Skeletal muscle tissue (tissue), 4 donors: Measurements from ENCODE around the gene SALL1. TPM values are rescaled to one million over a fixed set of nuclear protein-coding genes. Genes with fewer than 3 reads are reported as not detected.

ENCODE experiments used
- H3K27ac ChIP-seq: one replicate; pipeline ENCODE4 v1.7.0; 2013; ENCODE audit warnings: mild to moderate bottlenecking, low read depth, low read length, inconsistent platforms
- H3K27me3 ChIP-seq, 3 donors: one replicate each; pipeline ENCODE4 v1.7.0; 2013; ENCODE audit warnings: low read length in 3 of 3; ENCODE audit not compliant: control insufficient read depth in 3 of 3, insufficient read depth in 3 of 3
- H3K36me3 ChIP-seq, 3 donors: one replicate each; pipeline ENCODE4 v1.7.0; 2013; ENCODE audit warnings: low read length in 3 of 3; ENCODE audit not compliant: control insufficient read depth in 3 of 3, insufficient read depth in 3 of 3
- H3K4me1 ChIP-seq, 3 donors: one replicate each; pipeline ENCODE4 v1.7.0; 2013; ENCODE audit warnings: low read length in 3 of 3, mild to moderate bottlenecking in 3 of 3; ENCODE audit not compliant: control insufficient read depth in 3 of 3, insufficient read depth in 3 of 3
- H3K4me3 ChIP-seq, 3 donors: one replicate each; pipeline ENCODE4 v1.7.0; 2013; ENCODE audit warnings: low read length in 3 of 3
- H3K9ac ChIP-seq, 3 donors: one replicate each; pipeline ENCODE4 v1.7.0; 2013; ENCODE audit warnings: low read length in 3 of 3, mild to moderate bottlenecking in 3 of 3, moderate library complexity in 2 of 3, low read depth in 1 of 3
- H3K9me3 ChIP-seq, 3 donors: one replicate each; pipeline ENCODE4 v1.7.0; 2013; ENCODE audit warnings: low read length in 3 of 3; ENCODE audit not compliant: control insufficient read depth in 3 of 3
- total RNA-seq: library from RNA; depleted of rRNA; stranded (reverse); fragments of >200 nt; gene quantifications from one replicate; pipeline ENCODE4 v1.2.3, GENCODE V29; 2014
- donor health status: Osteomylitis.

SALL1 gene
- total RNA-seq, result not detected

DNA sequence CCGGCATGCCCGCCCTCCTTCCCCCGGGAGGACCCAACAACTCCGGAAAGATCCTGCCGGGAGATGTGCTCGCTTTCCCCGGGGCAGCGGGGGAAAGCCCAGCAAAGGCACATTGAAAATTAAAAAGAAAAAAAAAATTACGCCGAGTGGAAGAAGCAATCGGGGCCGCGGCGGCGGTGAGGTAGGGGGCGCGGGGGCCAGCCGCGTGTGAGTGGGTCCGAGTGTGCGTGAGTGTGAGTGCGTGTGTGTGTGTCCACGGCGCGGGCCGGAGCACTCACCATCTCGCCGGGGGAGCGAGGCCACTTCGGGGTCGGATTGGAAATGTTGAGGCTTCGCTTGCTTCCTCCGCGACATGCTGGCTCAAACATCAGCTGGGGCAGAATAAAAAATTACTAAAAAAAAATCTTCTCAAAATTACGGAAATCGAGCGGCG is at the start of gene SALL1:
Gene SALL1 (minus strand): TSS at position 383 of the 433 bp plus-strand sequence. CDS start 29 bp downstream, at position 354.
- H3K4me3 ChIP-seq, result peak within 1 kb of the TSS in 2 of 3 donors; percentile 49
- H3K27me3 ChIP-seq, result peaks cover 52 to 71% (median 59%) of the 10 kb centered on the region in 3 donors
- no peaks in the 10 kb centered on the region for H3K36me3 ChIP-seq
- H3K9me3 ChIP-seq, result no peaks in the 10 kb centered on the region
- H3K4me1 ChIP-seq, result peaks cover 4 to 14% (median 13%) of the 10 kb centered on the region in 3 donors
- peak within 1 kb of the TSS in 1 of 3 donors; percentile 16 for H3K9ac ChIP-seq
- H3K27ac ChIP-seq, result no peak within 1 kb of the TSS

DNA sequence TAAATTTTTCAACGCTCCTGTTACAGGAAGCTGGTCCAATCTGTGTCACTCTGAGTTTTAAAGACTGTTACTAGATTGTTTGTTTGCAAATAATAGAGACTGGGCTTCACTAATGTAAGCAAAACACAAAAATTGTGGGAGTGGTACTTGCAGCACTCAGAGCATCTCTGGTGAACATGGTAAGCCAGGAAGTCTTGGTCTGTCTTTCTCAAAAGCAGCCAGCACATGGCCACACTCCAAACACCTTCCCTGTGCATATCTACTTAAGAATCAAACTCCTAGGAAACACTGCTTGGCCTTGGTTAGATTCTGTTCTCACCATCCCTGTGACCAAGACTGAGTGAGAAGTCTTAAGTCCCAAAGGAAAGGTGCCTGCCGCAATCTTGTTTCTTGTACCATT is 49.7 kb upstream of the SALL1 start:
- Histone ChIP-seq H3K9ac (no peak overlapping the region), H3K4me3 (no peak overlapping the region), H3K27me3 (no peaks in the 10 kb centered on the region), H3K27ac (no peak overlapping the region), H3K4me1 (no peaks in the 10 kb centered on the region), H3K9me3 (peaks cover 2 to 6% (median 3%) of the 10 kb centered on the region in 3 donors), H3K36me3 (no peaks in the 10 kb centered on the region)

DNA sequence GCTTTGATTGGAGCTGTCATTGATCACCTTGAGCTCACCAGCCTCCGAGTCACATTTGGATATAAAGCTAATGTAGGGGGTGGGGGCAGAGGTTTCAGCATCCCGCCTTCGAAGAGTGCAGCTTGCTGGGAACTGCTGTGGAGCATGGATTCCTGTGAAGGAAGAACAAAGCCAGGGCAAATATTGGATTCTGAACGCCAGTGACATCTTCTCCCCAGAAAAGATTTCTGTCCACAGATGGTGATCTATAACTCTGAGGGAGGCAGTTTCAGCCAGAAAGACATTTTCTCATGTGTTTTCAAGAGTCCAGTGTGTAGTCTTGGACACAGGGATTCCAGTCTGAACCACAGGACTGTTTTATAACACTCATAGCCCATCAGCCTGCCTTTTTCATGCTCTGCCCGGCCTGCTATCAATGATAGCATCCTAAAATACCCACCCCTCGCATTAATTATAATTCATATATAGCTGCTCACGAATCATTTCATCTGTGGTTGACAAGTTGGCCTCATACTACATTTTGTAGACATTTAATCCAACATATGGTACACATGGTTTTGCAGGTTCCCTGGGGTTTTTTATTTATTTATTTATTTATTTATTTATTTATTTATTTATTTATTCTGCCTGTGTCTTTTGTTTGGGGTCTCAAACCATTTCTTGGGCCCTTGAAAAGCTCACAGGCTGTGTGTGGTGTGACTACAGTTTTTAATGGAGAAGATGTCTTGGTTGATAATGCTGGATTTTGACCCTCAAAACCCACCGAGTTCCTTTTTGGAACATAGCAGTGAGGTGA is 47.1 kb upstream of the SALL1 start:
- Histone ChIP-seq H3K9ac (no peak overlapping the region), H3K27me3 (no peaks in the 10 kb centered on the region), H3K9me3 (peaks cover 2 to 6% (median 3%) of the 10 kb centered on the region in 3 donors), H3K4me1 (no peaks in the 10 kb centered on the region), H3K27ac (no peak overlapping the region), H3K36me3 (no peaks in the 10 kb centered on the region), H3K4me3 (no peak overlapping the region)

DNA sequence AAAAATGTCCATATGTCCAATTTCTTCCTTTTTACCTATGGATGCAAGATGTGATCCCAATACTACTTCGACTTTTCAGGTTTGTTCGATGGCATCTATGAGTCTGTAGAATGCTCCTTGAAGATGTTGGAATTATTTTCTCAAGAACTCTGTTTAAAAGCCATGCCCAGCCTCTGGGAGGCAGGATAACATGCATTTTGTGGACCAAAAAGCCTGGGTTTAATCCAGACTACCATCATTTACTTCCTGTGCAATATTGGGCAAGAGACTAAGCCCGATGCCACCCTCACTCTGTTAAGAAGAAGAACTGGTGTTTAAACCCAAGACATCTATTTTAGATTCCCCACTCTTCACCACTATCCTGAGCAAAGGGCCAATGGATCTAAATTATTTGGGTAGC is 42.8 kb upstream of the SALL1 start:
- Histone ChIP-seq H3K4me1 (no peaks in the 10 kb centered on the region), H3K9me3 (no peaks in the 10 kb centered on the region), H3K36me3 (no peaks in the 10 kb centered on the region), H3K9ac (no peak overlapping the region), H3K27me3 (peaks cover 0 to 4% (median 0%) of the 10 kb centered on the region in 3 donors), H3K27ac (no peak overlapping the region), H3K4me3 (no peak overlapping the region)

DNA sequence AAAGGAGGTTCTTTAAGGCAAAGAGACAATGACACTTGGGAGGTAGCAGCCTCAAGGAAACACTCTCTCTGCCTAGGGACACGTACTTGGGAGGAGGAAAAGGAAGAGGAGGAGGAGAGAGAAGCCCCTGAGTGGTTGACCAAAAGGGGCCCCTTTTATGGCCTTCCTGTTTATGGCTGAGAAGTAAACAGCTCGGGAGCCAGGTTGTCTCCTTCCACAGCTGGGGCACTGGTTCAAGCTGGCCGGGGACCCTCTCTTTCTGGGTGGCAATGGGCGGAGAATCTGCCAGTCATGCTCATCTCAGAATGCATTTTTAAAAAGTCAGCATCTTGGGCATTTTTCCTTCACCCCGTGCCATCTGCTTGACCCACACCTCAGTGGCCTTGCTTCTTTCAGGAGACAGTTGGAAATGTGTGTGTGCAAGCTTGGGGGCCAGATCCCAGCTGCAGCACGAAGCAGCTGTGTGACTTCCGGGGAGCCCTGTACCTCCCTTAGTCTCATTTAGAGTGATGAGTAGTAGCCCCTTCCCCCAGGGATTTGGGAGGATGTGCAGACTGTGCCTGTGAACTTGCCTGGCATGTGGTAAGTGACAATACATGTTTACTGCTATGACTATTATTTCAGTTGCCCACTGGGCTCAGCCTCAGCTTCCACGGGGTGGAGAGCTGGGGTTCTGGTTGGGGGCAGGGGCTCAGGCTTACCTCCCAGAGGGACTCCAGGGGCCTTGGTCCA is 33.8 kb upstream of the SALL1 start:
- H3K9me3 ChIP-seq, result no peaks in the 10 kb centered on the region
- H3K27ac ChIP-seq, result no peak overlapping the region
- no peak overlapping the region for H3K9ac ChIP-seq
- H3K4me1 ChIP-seq, result no peaks in the 10 kb centered on the region
- H3K36me3 ChIP-seq, result no peaks in the 10 kb centered on the region
- H3K27me3 ChIP-seq, result peaks cover 0 to 20% (median 4%) of the 10 kb centered on the region in 3 donors
- H3K4me3 ChIP-seq, result no peak overlapping the region

DNA sequence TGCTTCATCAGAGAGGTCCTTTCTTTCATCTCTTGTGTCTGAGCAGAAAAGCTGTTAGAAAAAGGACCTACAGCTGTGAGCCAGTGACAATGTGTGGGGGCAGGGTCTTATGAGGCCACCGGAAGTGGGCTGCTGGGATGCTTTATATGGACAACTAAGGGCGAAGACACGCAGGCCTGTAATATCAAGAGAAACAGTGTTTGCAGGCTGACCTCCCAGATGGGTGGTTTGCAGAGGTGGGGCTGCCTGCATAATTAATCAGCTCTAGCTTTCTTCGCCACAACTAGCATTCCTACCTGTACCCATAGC is 30.4 kb upstream of the SALL1 start:
- Histone ChIP-seq H3K4me3 (no peak overlapping the region), H3K27ac (no peak overlapping the region), H3K9ac (no peak overlapping the region), H3K4me1 (no peaks in the 10 kb centered on the region), H3K27me3 (peaks cover 0 to 13% (median 0%) of the 10 kb centered on the region in 3 donors), H3K36me3 (no peaks in the 10 kb centered on the region), H3K9me3 (no peaks in the 10 kb centered on the region)

DNA sequence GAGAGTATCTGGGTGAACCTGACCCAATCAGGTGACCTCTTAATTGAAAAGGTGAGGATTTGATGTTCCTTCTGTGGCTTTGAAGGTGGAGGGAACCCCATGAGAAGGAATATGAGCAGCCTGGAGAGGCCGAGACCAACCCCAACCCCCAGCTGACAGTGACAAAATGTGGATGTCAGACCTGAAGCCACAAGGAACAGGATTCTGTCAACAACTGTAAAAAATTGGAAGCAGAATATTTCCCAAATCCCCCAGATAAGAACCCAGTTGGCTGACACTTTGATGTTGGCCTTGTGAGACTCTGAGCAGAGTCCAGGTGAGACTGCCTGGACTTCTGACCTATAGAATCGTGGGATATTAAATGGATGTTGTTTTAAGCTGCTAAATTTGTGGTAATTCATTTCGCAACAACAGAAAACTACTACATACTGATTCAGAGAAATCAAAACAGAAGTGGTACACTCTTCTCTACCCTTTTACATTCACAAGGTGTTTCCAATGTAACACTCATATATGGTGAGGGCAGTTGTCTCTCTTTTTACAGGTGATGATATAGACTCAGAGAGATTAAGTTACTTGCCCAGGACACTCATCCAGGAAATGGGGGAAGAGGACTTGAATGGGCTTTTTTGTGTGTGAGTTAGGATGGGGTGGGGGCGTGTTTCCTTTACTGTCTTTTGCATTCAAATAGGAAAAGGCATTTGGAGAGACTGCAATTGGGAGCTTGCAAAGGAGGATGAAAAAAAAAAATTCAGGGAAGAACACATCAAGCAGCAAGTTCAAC is 29.8 kb upstream of the SALL1 start:
- H3K4me1 ChIP-seq, result no peaks in the 10 kb centered on the region
- H3K9me3 ChIP-seq, result no peaks in the 10 kb centered on the region
- no peak overlapping the region for H3K4me3 ChIP-seq
- no peak overlapping the region for H3K27ac ChIP-seq
- no peak overlapping the region for H3K9ac ChIP-seq
- peaks cover 0 to 13% (median 0%) of the 10 kb centered on the region in 3 donors for H3K27me3 ChIP-seq
- H3K36me3 ChIP-seq, result no peaks in the 10 kb centered on the region

DNA sequence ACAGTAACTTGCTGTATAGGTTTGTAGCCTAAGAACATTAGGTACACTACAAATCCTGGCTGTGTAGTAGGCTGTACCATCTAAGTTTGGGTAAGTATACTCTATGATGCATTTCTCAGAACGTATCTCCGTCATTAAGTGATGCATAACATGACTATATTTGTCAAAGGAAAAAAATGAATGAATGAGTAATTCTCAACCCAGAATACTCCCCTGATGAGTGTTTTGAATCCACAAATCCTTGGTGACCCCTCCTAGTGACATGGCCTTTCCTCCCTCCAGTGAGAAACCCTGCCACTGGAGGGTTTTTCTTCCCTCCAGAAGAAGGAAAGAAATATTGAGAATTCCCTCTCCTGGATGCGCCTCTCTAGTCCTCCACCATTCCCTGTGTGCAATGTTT is 24.0 kb upstream of the SALL1 start:
- Histone ChIP-seq H3K9me3 (no peaks in the 10 kb centered on the region), H3K27me3 (peaks cover 0 to 3% (median 0%) of the 10 kb centered on the region in 3 donors), H3K4me3 (no peak overlapping the region), H3K27ac (no peak overlapping the region), H3K4me1 (no peaks in the 10 kb centered on the region), H3K9ac (no peak overlapping the region), H3K36me3 (no peaks in the 10 kb centered on the region)

DNA sequence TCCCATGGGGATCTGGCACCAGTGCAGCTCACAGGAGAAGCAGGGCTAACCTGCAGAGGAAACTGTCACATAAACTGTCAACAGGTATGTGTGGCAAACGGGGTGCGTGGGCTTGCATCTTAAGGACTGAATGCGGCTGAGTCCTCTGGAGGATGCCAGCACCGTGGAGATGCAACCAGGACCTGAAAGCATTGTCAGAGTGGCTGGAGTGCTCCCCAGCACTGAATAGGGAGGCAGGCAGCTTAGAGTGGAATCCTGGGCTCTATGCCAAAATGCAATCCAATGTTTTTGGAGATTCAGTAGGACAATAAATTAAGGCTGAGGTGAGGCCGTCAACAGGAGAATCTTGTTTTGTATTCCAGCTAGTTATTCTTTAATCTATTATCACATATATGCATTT is 21.3 kb upstream of the SALL1 start:
- Histone ChIP-seq H3K36me3 (no peaks in the 10 kb centered on the region), H3K27ac (no peak overlapping the region), H3K9ac (no peak overlapping the region), H3K27me3 (peaks cover 0 to 5% (median 4%) of the 10 kb centered on the region in 3 donors), H3K4me3 (no peak overlapping the region), H3K9me3 (no peaks in the 10 kb centered on the region), H3K4me1 (no peaks in the 10 kb centered on the region)
